GM10248 (cell line): ENCODE results near the gene ANKRD33.

Source experiments
- CTCF ChIA-PET: fragments of 300-600 bp; sonication (Branson Sonifier 250); formaldehyde crosslinking; extraction: SDS; loops from one replicate; lab custom pipeline; 2021; ENCODE audit warnings: antibody characterized with exemption; lab: Yijun Ruan, JAX
- POLR2A ChIA-PET: fragments of 350-650 bp; sonication (Branson Sonifier 250); formaldehyde crosslinking; extraction: SDS; loops from one replicate; lab custom pipeline; 2020; ENCODE audit warnings: antibody characterized with exemption; lab: Yijun Ruan, JAX
- DNase-seq: peaks from one replicate; pipeline ENCODE4 v3.0.0; 2012; ENCODE audit errors: extremely low spot score
- TF ChIP-seq, protein P1 (sequence below): IDR thresholded peaks from 2 replicates; pipeline ENCODE4 v1.5.1; 2012; ENCODE audit warnings: mild to moderate bottlenecking, low read depth; ENCODE audit errors: extremely low read depth, missing control alignments, control extremely low read depth

The ANKRD33 gene

GRCh38 chr12:51864833-51865670 is 22.9 kb upstream of the ANKRD33 start:
- ChIA-PET CTCF (interaction anchor here (2.7 kb wide), 1 partner anchor 9 kb away, joined by 17 read pairs; no protein-coding TSS in a partner anchor), POLR2A (no interaction called here)
- DNase-seq = no peak
- TF ChIP-seq, protein P1, sequence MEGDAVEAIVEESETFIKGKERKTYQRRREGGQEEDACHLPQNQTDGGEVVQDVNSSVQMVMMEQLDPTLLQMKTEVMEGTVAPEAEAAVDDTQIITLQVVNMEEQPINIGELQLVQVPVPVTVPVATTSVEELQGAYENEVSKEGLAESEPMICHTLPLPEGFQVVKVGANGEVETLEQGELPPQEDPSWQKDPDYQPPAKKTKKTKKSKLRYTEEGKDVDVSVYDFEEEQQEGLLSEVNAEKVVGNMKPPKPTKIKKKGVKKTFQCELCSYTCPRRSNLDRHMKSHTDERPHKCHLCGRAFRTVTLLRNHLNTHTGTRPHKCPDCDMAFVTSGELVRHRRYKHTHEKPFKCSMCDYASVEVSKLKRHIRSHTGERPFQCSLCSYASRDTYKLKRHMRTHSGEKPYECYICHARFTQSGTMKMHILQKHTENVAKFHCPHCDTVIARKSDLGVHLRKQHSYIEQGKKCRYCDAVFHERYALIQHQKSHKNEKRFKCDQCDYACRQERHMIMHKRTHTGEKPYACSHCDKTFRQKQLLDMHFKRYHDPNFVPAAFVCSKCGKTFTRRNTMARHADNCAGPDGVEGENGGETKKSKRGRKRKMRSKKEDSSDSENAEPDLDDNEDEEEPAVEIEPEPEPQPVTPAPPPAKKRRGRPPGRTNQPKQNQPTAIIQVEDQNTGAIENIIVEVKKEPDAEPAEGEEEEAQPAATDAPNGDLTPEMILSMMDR = no peak

- ChIA-PET POLR2A (no interaction called here), CTCF (no interaction called here)
- no peak for DNase-seq
- TF ChIP-seq, protein P1 = no peak
These were observed 22.1 kb upstream of the ANKRD33 start for GRCh38 chr12:51865757-51866270.

GRCh38 chr12:51866324-51866723 is 21.6 kb upstream of the ANKRD33 start:
- ChIA-PET CTCF (interaction anchor here (1.7 kb wide), 1 partner anchor 10 kb away, joined by 3 read pairs; no protein-coding TSS in a partner anchor), POLR2A (interaction anchor here (0.7 kb wide), 1 partner anchor 489 kb away, joined by 3 read pairs; no protein-coding TSS in a partner anchor)
- DNase-seq = no peak
- TF ChIP-seq, protein P1 = no peak

GRCh38 chr12:51866762-51867161 is 21.1 kb upstream of the ANKRD33 start:
- CTCF ChIA-PET = interaction anchor here (1.7 kb wide), 1 partner anchor 10 kb away, joined by 3 read pairs; no protein-coding TSS in a partner anchor

DNA sequence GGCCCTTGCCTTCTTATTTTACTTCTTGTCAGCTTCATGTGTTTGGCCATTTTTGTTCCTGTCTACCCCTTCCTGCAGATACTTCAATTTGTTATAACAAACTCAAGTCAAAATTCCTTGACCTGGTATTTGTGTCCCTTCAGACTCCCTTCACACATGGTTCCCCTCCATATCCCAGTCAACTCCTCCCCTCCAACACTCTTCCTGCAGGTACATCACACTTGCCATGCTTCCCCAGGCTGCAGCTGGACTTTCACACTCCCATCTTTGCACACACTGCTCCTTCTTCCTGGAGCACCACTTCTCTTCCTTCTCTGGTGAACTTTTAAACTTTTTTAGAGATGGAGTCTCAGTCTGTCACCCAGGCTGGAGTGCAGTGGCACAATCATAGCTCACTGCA is 20.5 kb upstream of the ANKRD33 start:
- ChIA-PET POLR2A (no interaction called here), CTCF (interaction anchor here (1.7 kb wide), 1 partner anchor 9 kb away, joined by 3 read pairs; no protein-coding TSS in a partner anchor)
- TF ChIP-seq, protein P1 = no peak
- no peak for DNase-seq

More at GRCh38 chr12:51866762-51867161, 21.1 kb upstream of the ANKRD33 start:
- TF ChIP-seq, protein P1 = no peak
- no peak for DNase-seq
- POLR2A ChIA-PET = interaction anchor here (0.7 kb wide), 1 partner anchor 490 kb away, joined by 3 read pairs; no protein-coding TSS in a partner anchor

- TF ChIP-seq, protein P1 = no peak
- ChIA-PET CTCF (interaction anchor here (1.7 kb wide), 1 partner anchor 9 kb away, joined by 3 read pairs; no protein-coding TSS in a partner anchor), POLR2A (no interaction called here)
These were observed 20.0 kb upstream of the ANKRD33 start for GRCh38 chr12:51867796-51868428.

More at GRCh38 chr12:51867796-51868428, 20.0 kb upstream of the ANKRD33 start:
- no peak for DNase-seq
